SK-N-SH treated with all-trans-retinoic acid at 6 μM for 48 hours (cell line): Measurements from ENCODE around the gene FOXD1.

Source experiments
- ARNTL ChIP-seq: fragments of 450-650 bp; formaldehyde crosslinking; IDR thresholded peaks from 2 replicates; pipeline ENCODE4 v1.5.0; 2020; ENCODE audit warnings: low read depth, mild to moderate bottlenecking, moderate library complexity, borderline replicate concordance
- CREB5 ChIP-seq: fragments of 250-450 bp; sonication (Bioruptor Pico); IDR thresholded peaks from 2 replicates; pipeline ENCODE4 v1.5.1; 2020; ENCODE audit warnings: low read depth, mild to moderate bottlenecking, moderate library complexity
- CSRNP3 ChIP-seq: fragments of 250-450 bp; sonication (Bioruptor Pico); IDR thresholded peaks from 2 replicates; pipeline ENCODE4 v1.5.1; 2021; ENCODE audit warnings: mild to moderate bottlenecking, moderate library complexity
- OSR1 ChIP-seq: fragments of 250-450 bp; sonication (Bioruptor Pico); IDR thresholded peaks from 2 replicates; pipeline ENCODE4 v1.8.0; 2022; ENCODE audit warnings: moderate library complexity, mild to moderate bottlenecking, inconsistent platforms
- PATZ1 ChIP-seq: fragments of 250-450 bp; sonication (Bioruptor Pico); IDR thresholded peaks from 2 replicates; pipeline ENCODE4 v1.8.0; 2020; ENCODE audit warnings: mild to moderate bottlenecking, moderate library complexity, borderline replicate concordance
- POU6F1 ChIP-seq: fragments of 250-450 bp; sonication (Bioruptor Pico); IDR thresholded peaks from 2 replicates; pipeline ENCODE4 v1.8.0; 2021; ENCODE audit warnings: low read depth, mild to moderate bottlenecking, moderate library complexity, borderline replicate concordance
- PPARA ChIP-seq: fragments of 250-450 bp; sonication (Bioruptor Pico); IDR thresholded peaks from 2 replicates; pipeline ENCODE4 v1.5.0; 2020; ENCODE audit warnings: mild to moderate bottlenecking, borderline replicate concordance
- SNAI2 ChIP-seq: fragments of 250-450 bp; sonication (Bioruptor Pico); IDR thresholded peaks from 2 replicates; pipeline ENCODE4 v1.5.0; 2020; ENCODE audit warnings: mild to moderate bottlenecking, moderate library complexity
- ZFP3 ChIP-seq: fragments of 250-450 bp; sonication (Bioruptor Pico); IDR thresholded peaks from 2 replicates; pipeline ENCODE4 v1.5.0; 2020; ENCODE audit warnings: mild to moderate bottlenecking, moderate library complexity
- ZFP30 ChIP-seq: fragments of 450-650 bp; formaldehyde crosslinking; IDR thresholded peaks from 2 replicates; pipeline ENCODE4 v1.5.0; 2022; ENCODE audit warnings: mild to moderate bottlenecking, moderate library complexity
- ZNF70 ChIP-seq: fragments of 450-650 bp; formaldehyde crosslinking; IDR thresholded peaks from 2 replicates; pipeline ENCODE4 v1.5.0; 2020; ENCODE audit warnings: mild to moderate bottlenecking, moderate library complexity
- ZNF8 ChIP-seq: fragments of 450-650 bp; formaldehyde crosslinking; IDR thresholded peaks from 2 replicates; pipeline ENCODE4 v1.5.0; 2020; ENCODE audit warnings: mild to moderate bottlenecking, moderate library complexity

GRCh38 chr5:73450137-73450536 is 1.6 kb upstream of the FOXD1 start:
- no peak for TF ChIP-seq CREB5 (CRISPR knock-in tag)
- TF ChIP-seq POU6F1 (CRISPR knock-in tag): no peak
- no peak for TF ChIP-seq PATZ1 (CRISPR knock-in tag)
- TF ChIP-seq OSR1: no peak
- TF ChIP-seq ZFP3 (CRISPR knock-in tag): no peak
- TF ChIP-seq PPARA: no peak
- TF ChIP-seq ZFP30 (CRISPR knock-in tag): no peak
- no peak for TF ChIP-seq ARNTL (CRISPR knock-in tag)
- TF ChIP-seq CSRNP3 (CRISPR knock-in tag): no peak
- TF ChIP-seq ZNF70 (CRISPR knock-in tag): no peak
- no peak for TF ChIP-seq ZNF8 (CRISPR knock-in tag)
- no peak for TF ChIP-seq SNAI2 (CRISPR knock-in tag)
